Nephron (organoid): Measurements from ENCODE around the gene PCDHGA1.
"Not testable (repeated sequence)": the region's sequence is repeated elsewhere in the genome, so short reads cannot be mapped to it uniquely, and the experiment has no call there.

Experiments
- H3K27ac Mint-ChIP-seq, 3 experiments: 2 replicates each; pipeline ENCODE4 v1.8.0; 2020; ENCODE audit warnings: mixed read lengths in 3 of 3, mild to moderate bottlenecking in 2 of 3, moderate library complexity in 1 of 3
- H3K27me3 Mint-ChIP-seq: 2 replicates; pipeline ENCODE4 v1.8.0; 2021; ENCODE audit warnings: low read depth, mild to moderate bottlenecking, moderate library complexity, mixed read lengths
- H3K36me3 Mint-ChIP-seq: 2 replicates; pipeline ENCODE4 v1.8.0; 2020; ENCODE audit warnings: low read depth, mixed read lengths
- H3K4me1 Mint-ChIP-seq: 2 replicates; pipeline ENCODE4 v1.8.0; 2020; ENCODE audit warnings: mixed read lengths
- H3K4me3 Mint-ChIP-seq, 3 experiments: 2 replicates each; pipeline ENCODE4 v1.8.0; 2020; ENCODE audit warnings: mild to moderate bottlenecking in 3 of 3, mixed read lengths in 3 of 3, moderate library complexity in 2 of 3
- H3K9me3 Mint-ChIP-seq: 2 replicates; pipeline ENCODE4 v1.8.0; 2020; ENCODE audit warnings: mixed read lengths
- TF ChIP-seq, protein P1 (sequence below), 3 experiments: fragments of 200-600 bp; sonication (generic); IDR thresholded peaks; one replicate each; pipeline ENCODE4 v1.5.0; 2021; ENCODE audit warnings: antibody characterized with exemption in 3 of 3; ENCODE audit not compliant: unreplicated experiment in 3 of 3

The PCDHGA1 gene

DNA sequence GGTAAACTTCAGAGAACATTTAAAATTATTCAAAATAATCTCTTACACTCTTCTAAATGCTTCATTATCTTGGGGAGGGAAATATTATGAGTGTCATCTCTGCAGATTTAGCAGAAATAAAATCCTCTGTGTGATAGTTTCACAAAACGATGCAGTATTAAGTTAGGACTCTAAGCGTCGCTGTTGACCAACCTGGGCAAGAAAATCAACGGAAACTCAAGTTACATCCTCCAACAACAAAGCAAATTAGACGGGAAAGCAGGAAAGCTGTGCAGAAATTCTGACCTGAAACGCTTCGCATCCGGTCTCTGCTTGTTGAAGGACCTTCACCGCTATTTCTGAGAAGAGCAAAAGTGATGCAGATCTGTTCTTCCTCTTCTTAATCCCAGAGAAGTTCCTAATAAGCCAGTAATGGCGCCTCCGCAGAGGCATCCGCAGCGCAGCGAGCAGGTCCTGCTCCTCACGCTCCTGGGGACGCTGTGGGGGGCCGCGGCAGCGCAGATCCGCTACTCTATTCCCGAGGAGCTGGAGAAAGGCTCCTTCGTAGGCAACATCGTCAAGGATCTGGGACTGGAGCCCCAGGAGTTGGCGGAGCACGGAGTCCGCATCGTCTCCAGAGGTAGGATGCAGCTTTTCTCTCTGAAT lies 43.5 kb downstream of the PCDHGA1 start, which contains the start of gene PCDHGA6:
PCDHGA6 (plus strand) TSS at position 219 of the 645 bp plus-strand sequence; CDS start at position 412, 193 bp downstream.
- Mint-ChIP-seq H3K9me3 (peaks cover 63% of the 10 kb centered on the region), H3K27me3 (no peaks in the 10 kb centered on the region), H3K4me1 (no peaks in the 10 kb centered on the region), H3K4me3 (no peak within 1 kb of the TSS), H3K27ac (no peak within 1 kb of the TSS), H3K36me3 (peaks cover 38% of the 10 kb centered on the region)
- TF ChIP-seq, protein P1, sequence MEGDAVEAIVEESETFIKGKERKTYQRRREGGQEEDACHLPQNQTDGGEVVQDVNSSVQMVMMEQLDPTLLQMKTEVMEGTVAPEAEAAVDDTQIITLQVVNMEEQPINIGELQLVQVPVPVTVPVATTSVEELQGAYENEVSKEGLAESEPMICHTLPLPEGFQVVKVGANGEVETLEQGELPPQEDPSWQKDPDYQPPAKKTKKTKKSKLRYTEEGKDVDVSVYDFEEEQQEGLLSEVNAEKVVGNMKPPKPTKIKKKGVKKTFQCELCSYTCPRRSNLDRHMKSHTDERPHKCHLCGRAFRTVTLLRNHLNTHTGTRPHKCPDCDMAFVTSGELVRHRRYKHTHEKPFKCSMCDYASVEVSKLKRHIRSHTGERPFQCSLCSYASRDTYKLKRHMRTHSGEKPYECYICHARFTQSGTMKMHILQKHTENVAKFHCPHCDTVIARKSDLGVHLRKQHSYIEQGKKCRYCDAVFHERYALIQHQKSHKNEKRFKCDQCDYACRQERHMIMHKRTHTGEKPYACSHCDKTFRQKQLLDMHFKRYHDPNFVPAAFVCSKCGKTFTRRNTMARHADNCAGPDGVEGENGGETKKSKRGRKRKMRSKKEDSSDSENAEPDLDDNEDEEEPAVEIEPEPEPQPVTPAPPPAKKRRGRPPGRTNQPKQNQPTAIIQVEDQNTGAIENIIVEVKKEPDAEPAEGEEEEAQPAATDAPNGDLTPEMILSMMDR (IDR thresholded peaks at IDR 0.05; ENCODE audit: unreplicated experiment in 3 of 3) = no peak

DNA sequence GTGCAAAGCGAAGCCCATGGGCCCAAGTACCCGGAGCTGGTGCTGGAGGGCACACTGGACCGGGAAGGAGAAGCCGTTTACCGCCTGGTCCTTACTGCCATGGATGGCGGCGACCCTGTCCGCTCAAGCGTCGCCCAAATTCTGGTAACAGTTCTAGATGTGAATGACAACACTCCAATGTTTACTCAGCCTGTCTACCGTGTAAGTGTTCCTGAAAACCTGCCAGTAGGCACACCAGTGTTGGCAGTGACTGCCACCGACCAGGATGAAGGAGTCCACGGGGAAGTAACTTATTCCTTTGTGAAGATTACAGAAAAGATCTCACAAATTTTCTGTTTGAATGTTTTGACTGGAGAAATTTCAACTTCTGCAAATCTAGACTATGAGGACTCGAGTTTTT lies 44.3 kb downstream of the PCDHGA1 start:
- Mint-ChIP-seq H3K27me3 (no peaks in the 10 kb centered on the region), H3K36me3 (peaks cover 36% of the 10 kb centered on the region), H3K4me3 (no peak overlapping the region), H3K4me1 (no peaks in the 10 kb centered on the region), H3K27ac (no peak overlapping the region), H3K9me3 (peaks cover 63% of the 10 kb centered on the region)
- TF ChIP-seq, protein P1 (IDR thresholded peaks at IDR 0.05; ENCODE audit: unreplicated experiment in 3 of 3) = no peak

DNA sequence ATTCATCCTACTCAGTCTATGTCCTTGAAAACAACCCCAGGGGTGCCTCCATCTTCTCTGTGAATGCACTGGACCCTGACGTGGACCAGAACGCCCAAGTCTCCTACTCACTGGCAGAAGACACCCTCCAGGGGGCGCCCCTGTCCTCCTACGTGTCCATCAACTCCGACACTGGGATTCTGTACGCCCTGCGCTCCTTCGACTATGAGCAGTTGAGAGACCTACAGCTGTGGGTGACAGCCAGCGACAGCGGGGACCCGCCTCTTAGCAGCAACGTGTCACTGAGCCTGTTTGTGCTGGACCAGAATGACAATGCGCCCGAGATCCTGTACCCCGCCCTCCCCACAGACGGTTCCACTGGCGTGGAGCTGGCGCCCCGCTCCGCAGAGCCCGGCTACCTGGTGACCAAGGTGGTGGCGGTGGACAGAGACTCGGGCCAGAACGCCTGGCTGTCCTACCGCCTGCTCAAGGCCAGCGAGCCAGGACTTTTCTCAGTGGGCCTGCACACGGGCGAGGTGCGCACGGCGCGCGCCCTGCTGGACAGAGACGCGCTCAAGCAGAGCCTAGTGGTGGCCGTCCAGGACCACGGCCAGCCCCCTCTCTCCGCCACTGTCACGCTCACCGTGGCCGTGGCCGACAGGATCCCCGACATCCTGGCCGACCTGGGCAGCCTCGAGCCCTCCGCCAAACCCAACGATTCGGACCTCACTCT lies 45.3 kb downstream of the PCDHGA1 start:
- not testable (repeated sequence) for H3K27ac Mint-ChIP-seq, H3K4me3 Mint-ChIP-seq, H3K27me3 Mint-ChIP-seq, H3K4me1 Mint-ChIP-seq
- H3K36me3 Mint-ChIP-seq = peaks cover 30% of the 10 kb centered on the region
- peaks cover 62% of the 10 kb centered on the region for H3K9me3 Mint-ChIP-seq

DNA sequence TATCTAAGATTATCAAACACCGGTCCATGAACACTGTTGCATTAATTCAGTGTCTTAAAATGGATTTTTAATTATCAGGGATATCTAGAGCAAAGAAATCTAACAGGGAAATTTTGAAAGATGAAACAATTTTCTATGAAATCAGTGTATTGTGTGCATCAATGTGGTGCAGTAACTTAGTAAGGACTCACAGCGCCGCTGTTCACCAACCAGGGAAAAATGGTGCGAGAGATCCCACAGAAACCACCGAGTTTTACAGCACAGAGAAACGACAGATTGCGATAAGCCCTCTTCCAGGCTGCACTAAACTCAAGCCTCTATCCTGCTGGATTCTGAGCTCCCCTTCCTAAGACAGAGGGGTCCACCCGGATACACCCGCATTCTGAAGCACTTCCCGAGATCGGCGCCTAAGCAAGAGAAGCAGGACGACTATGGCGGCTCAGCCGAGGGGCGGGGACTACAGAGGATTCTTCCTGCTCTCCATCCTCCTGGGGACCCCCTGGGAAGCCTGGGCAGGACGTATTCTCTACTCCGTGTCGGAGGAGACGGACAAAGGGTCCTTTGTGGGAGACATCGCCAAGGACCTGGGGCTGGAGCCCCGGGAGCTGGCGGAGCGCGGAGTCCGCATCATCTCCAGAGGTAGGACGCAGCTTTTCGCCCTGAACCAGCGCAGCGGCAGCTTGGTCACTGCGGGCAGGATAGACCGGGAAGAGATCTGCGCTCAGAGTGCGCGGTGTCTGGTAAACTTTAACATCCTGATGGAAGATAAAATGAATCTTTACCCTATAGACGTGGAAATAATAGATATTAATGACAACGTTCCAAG lies 52.4 kb downstream of the PCDHGA1 start, which contains the start of gene PCDHGA7:
PCDHGA7 (plus strand) TSS at position 274 of the 826 bp plus-strand sequence; CDS start at position 432, 158 bp downstream.
- H3K9me3 Mint-ChIP-seq = peaks cover 71% of the 10 kb centered on the region
- TF ChIP-seq, protein P1 (IDR thresholded peaks at IDR 0.05; ENCODE audit: unreplicated experiment in 3 of 3) = no peak
- H3K4me3 Mint-ChIP-seq = no peak within 1 kb of the TSS
- H3K4me1 Mint-ChIP-seq = no peaks in the 10 kb centered on the region
- H3K36me3 Mint-ChIP-seq = peaks cover 7% of the 10 kb centered on the region
- no peak within 1 kb of the TSS for H3K27ac Mint-ChIP-seq
- no peaks in the 10 kb centered on the region for H3K27me3 Mint-ChIP-seq

DNA sequence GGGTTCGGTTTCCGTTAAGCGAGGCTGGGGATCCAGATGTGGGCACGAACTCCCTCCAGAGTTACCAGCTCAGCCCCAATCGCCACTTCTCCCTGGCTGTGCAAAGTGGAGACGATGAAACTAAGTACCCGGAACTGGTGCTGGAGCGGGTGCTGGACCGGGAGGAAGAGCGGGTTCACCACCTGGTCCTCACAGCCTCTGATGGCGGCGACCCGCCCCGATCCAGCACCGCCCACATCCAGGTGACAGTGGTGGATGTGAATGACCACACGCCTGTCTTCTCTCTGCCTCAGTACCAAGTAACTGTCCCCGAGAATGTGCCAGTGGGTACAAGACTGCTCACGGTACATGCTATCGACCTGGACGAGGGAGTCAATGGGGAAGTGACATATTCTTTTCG lies 53.0 kb downstream of the PCDHGA1 start:
- H3K9me3 Mint-ChIP-seq = peaks cover 73% of the 10 kb centered on the region
- H3K36me3 Mint-ChIP-seq = peaks cover 9% of the 10 kb centered on the region
- TF ChIP-seq, protein P1 (IDR thresholded peaks at IDR 0.05; ENCODE audit: unreplicated experiment in 3 of 3) = no peak
- no peak overlapping the region for H3K27ac Mint-ChIP-seq
- no peak overlapping the region for H3K4me3 Mint-ChIP-seq
- no peaks in the 10 kb centered on the region for H3K4me1 Mint-ChIP-seq
- H3K27me3 Mint-ChIP-seq = no peaks in the 10 kb centered on the region
